Ovary (tissue), 3 donors: ENCODE results near the gene HIPK3.

Experiments used
- CTCF ChIP-seq, 3 donors: fragments of 450-650 bp in 2 of 3; fragments of 200-600 bp in 1 of 3; IDR thresholded peaks; one replicate each; pipeline versions ENCODE4 v1.5.1 to v1.8.0; 2016 to 2022; ENCODE audit warnings: antibody characterized with exemption in 3 of 3, mild to moderate bottlenecking in 1 of 3
- EP300 ChIP-seq: sonication (generic); formaldehyde crosslinking; IDR thresholded peaks from one replicate; pipeline ENCODE4 v1.6.1; 2017; ENCODE audit warnings: antibody characterized with exemption
- POLR2A ChIP-seq: fragments of 450-650 bp; IDR thresholded peaks from one replicate; pipeline ENCODE4 v1.6.1; 2017; ENCODE audit warnings: antibody characterized with exemption, mild to moderate bottlenecking, moderate library complexity
- donor health status: DM: no; HTN: no; CAD: no.

- no peak for TF ChIP-seq CTCF (IDR thresholded peaks at IDR 0.05)
- TF ChIP-seq POLR2A: no peak
- no peak for TF ChIP-seq EP300
Observed at GRCh38 chr11:33387996-33388395, 130.8 kb downstream of the HIPK3 start.
